Gastrocnemius medialis (tissue), 4 donors: Measurements from ENCODE around the gene SESN3.

Experiments used
- CTCF ChIP-seq, 5 experiments: fragments of 450-650 bp in 3 of 5; fragments of 200-600 bp in 2 of 5; sonication (generic) in 2 of 5; IDR thresholded peaks in 4 of 5; conservative IDR thresholded peaks in 1 of 5; 1 replicate in 4 of 5; 2 replicates in 1 of 5; pipeline ENCODE4 v1.5.1; 2016 to 2019; ENCODE audit warnings: antibody characterized with exemption in 5 of 5, mild to moderate bottlenecking in 3 of 5, moderate library complexity in 3 of 5
- POLR2A ChIP-seq, 2 donors: fragments of 450-650 bp; IDR thresholded peaks; one replicate each; pipeline ENCODE4 v1.6.1; 2017; ENCODE audit warnings: antibody characterized with exemption in 2 of 2, mild to moderate bottlenecking in 2 of 2, moderate library complexity in 2 of 2

- TF ChIP-seq CTCF (IDR thresholded peaks at IDR 0.05 in 4 of 5, conservative IDR thresholded peaks at IDR 0.05 in 1 of 5) (no peak), POLR2A (IDR thresholded peaks at IDR 0.05) (no peak)
Measured at GRCh38 chr11:95128602-95129001, 102.4 kb downstream of the SESN3 start.
